GM18870 (cell line): ENCODE measurements around the gene LRIG2.
"Not testable (repeated sequence)": the region's sequence is repeated elsewhere in the genome, so short reads cannot be mapped to it uniquely, and the experiment has no call there.

ENCODE experiments used
- ATAC-seq: cut with Tn5 transposase; IDR thresholded peaks from one replicate; pipeline ENCODE4 v1.9.1; 2021; ENCODE audit warnings: moderate library complexity; ENCODE audit not compliant: unreplicated experiment

Gene LRIG2, protein sequence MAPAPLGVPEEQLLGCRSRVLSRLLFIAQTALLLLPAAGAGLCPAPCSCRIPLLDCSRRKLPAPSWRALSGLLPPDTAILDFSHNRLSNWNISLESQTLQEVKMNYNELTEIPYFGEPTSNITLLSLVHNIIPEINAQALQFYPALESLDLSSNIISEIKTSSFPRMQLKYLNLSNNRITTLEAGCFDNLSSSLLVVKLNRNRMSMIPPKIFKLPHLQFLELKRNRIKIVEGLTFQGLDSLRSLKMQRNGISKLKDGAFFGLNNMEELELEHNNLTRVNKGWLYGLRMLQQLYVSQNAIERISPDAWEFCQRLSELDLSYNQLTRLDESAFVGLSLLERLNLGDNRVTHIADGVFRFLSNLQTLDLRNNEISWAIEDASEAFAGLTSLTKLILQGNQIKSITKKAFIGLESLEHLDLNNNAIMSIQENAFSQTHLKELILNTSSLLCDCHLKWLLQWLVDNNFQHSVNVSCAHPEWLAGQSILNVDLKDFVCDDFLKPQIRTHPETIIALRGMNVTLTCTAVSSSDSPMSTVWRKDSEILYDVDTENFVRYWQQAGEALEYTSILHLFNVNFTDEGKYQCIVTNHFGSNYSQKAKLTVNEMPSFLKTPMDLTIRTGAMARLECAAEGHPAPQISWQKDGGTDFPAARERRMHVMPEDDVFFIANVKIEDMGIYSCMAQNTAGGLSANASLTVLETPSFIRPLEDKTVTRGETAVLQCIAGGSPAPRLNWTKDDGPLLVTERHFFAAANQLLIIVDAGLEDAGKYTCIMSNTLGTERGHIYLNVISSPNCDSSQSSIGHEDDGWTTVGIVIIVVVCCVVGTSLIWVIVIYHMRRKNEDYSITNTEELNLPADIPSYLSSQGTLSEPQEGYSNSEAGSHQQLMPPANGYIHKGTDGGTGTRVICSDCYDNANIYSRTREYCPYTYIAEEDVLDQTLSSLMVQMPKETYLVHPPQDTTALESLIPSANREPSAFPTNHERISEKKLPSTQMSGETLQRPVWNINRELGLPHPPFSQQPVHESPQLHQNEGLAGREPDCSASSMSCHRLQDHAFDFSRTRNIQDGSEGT

DNA sequence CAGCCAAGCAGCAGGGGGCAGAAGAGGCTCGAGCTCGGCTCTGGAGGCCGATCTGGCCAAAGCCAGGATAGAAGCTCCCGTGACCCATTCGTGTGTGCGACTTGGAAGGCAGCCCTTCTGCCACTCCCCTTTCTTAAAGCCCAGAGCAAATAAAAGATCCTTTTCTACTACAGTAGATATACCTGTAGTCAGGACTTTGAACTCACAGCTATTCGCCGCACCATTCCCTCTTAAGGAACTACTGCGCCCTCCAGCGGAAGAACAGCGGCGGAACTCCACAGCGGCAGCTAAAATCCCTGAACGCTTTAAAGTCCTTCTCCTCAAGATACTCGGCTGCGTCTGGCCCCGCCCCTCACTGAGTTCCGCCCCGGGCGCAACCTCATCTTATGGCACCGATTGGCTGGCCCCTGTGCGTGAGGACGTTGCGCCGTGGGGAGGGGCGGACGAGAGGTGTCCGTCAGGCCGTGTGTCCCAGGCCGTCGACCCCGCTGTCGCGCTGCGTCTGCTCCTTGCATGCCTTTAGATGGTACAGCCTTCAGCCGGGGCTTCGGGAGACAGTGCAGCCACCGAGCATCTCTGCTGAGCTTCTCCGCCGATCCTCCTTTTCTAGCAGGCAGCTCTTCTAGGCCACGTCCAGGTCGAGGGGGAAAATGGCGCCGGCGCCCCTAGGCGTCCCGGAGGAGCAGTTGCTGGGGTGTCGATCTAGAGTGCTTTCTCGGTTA lies at the start of gene LRIG2:
LRIG2 (plus strand) TSS at position 442 of the 722 bp plus-strand sequence; CDS start at position 651, 209 bp downstream.
- peak; percentile 92 for ATAC-seq

DNA sequence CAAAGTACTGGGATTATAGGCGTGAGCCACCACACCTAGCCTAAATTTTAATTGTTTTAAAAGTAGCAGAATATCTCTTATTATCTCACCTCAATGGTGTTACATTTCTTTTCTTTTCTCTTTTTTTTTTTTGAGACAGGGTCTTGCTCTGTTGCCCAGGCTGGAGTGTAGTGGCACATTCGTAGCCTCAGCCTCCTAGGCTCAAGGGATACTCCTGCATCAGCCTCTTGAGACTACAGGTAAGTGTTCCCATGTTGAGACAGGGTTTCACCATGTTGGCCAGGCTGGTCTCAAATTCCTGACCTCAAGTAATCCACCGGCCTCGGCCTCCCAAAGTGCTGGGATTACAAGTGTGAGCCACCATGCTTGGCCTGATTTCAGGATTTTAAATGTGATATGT lies 49.7 kb upstream of the LRIG2 start:
- ATAC-seq: not testable (repeated sequence)

DNA sequence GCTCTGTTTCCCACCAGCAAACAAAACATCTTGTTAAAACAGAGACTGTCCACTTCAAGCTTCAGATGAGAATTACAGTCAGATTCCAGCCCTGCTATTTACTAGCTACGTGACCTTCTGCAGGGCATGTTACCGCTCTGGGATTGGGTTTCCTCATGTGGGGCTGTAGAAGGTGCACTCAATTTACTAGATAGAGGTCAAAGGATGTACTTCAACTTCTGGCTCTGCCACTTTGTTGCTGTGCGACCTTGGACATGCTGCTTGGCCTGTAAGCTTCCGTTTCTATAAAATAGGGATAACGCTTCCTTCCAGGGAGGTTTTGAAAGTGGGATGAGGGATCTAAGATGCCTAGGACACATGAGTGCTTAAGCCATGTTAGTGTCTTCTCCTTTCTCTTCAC lies 46.0 kb upstream of the LRIG2 start:
- ATAC-seq: no peak

DNA sequence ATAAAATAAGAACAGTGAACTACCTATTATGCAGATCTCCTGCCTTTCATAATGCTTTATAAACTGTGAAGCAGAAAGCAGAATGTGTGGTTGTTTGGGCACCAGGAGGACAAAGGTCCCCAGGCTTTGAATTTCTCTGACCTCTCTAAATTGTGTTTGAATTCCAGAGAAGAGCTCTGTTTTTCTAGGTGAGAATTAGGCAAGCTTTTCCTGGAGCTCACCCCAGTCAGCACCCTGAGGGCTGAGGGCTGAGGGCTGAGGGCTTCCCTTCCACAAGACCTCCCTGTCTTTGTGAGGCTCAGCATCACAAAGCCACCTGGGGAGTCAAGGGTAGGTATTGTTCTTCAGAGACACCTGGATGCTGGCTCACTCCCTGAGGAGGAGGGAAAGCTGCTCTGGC lies 45.5 kb upstream of the LRIG2 start:
- no peak for ATAC-seq

DNA sequence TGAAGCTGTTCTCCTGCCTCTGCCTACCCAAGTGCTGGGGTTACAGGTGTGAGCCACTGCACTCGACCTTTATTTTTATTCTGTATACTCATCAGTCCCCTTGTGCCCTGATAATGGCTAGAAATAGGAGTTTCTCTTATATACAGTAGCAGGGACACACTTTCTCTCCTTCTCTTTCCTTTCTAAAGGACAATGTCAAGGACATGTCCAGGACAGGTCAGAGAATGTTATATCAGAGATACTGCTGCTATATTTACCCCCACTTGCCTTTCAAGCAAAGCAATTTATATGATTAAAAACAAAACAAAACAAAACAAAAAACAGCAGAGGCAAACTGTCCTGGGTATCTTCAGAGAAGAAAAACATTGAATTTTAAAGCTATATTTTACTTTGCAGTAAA lies 43.2 kb upstream of the LRIG2 start:
- no peak for ATAC-seq

DNA sequence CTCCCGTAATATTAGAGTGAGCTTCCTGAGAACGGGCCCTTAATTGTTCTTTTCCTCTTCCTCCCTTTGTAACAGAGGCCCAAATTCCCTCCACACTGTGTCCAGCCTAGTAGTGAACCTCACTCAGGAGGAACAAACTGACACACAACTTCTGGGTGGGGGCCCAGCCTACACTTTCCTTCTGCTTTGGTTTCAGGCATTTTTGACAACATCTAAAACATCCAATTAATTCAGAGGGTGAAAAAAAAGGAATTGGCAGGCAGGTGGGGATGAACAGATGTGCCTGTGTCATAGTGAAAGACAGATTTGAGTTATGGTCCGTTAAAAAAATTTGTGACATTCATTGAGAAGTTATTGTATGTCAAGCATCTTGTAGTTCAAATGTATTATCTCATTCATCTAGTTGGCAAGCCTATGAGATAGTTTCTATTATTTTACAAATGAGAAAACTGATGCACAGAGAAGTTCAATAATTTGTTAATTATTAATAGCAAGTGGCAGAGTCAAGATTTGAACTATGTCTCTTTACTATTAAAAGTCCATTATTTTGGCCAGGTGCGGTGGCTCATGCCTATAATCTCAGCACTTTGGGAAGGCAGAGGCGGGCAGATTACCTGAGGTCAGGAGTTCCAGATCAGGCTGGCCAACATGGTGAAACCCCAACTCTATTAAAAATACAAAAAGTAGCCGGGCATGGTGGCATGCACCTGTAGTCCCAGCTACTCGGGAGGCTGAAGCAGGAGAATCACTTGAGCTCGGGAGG lies 41.6 kb upstream of the LRIG2 start:
- peak; percentile 83 for ATAC-seq

DNA sequence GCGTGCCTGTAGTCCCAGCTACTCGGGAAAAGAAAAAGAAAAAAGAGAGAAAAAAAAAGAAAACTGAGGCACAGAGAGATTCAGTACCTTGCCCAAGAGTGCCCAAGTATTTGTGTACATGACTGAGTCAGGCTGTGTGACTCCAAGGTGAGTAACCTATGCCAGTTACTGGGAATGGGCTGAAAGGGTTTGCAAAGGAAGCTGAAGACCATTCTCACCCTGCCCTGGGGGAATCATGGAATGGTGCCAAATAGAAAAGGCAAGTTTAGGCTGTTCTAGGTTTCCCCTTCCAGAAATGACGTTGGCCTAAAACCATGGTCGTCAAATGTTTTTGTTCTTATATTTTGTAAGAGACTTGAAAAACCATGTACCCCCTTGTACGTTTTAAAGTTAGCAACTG lies 37.9 kb upstream of the LRIG2 start:
- no peak for ATAC-seq

DNA sequence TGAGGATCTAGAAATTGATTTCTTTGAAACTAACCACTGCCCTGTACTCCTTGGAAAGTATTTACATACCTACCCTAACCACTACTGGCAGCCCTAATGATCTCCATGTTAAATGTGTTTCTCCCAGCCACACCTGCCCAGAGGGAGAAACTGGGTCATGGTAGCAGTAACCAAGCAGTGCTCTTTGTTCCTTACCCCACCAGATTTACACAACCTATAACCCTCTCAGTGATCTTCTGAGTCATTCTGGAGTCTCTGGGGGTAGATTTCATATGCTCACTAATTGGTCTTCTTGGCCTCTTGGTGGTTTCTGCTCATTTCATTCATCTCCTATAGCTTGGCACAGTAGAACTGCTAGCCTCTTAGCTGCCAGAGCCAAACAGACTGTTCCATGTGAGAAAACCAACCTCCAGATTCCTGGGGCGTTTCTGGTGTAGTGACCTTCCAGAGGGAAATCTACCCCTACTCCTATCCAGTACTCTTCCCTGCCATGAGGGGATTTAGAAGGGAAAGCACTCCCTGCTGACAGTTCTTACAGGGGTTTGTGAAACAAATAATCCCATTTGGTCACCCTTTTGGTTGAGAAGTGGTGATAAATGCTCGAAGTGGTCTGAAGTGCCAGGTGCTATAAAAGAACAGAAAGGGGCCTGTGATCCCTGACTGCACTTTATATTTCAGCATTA lies 36.2 kb upstream of the LRIG2 start:
- no peak for ATAC-seq

DNA sequence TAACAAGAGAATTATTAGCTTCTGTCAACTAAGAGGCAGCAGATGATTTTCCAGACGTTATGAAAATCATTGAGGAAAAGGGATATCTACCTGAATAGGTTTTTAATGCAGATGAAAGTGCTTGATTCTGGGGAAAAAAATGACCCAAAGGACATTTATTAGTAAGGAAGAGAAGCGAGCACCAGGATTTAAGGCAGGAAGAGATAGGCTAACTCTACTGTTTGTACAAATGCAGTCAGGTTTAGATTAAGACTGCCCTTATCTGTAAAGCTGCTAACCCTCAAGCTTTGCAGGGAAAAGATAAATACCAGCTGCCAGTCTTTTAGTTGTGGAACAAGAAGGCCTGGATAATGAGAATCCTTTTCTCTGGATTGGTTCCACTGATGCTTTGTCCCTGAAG lies 33.0 kb upstream of the LRIG2 start:
- no peak for ATAC-seq

DNA sequence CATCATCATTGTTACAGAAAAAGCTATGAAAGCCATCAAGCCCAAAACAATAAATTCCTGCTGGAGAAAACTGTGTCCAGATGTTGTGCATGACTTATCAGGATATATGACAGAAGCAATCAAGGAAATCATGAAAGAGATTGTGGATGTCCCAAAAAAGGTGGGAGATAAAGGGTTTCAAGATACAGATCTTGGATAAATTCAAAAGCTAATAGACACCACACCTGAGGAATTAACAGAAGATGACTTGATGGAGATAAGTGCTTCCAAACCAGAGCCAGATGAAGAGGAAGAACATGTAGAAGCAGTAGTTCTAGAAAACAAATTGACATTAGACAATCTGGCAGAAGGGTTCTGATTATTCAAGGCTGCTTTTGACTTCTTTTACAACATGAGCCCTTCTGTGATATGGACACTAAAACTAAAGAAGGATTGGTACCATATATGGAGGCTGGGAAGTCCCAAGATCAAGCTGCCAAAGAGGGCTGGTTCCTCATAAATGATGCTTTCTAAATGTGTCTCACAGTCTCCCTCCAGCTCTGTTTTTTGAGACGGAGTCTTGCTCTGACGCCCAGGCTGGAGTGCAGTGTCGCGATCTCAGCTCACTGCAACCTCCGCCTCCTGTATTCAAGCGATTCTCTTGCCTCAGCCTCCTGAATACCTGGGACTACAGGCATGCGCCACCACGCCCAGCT lies 32.1 kb upstream of the LRIG2 start:
- ATAC-seq: no peak

DNA sequence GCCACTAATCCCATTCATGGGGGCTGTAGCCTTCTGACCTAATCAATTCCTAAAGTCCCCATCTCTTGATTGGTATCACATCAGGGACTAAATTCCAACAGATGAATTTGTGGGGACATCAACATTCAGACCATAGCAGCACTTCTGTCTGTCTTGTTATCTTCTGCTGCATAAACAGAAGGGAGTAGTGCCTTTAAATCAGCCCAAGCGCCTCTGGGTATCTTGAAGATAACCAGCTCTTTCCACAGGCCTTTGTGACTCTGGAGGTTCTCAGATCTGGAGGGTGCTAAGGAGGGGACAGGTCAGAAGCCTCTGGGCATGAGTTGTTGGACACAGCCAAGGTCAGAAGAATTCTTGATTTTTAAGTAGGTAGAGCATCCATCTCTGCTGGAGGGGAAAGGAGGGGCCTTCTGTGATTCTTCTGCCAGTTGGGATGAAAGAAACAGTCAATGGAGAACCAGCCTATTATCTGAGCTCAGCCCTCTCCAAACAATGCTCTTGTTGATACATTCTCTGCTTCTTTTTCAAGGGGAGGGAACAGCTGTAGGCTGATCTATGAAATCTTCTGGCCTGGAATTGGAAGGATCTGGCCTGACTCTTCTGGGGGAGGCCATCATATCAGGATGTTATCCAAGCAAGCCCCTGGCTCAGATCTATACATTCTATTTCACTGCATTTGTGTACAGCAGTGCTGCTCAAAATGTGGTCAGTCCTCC lies 31.3 kb upstream of the LRIG2 start:
- no peak for ATAC-seq

DNA sequence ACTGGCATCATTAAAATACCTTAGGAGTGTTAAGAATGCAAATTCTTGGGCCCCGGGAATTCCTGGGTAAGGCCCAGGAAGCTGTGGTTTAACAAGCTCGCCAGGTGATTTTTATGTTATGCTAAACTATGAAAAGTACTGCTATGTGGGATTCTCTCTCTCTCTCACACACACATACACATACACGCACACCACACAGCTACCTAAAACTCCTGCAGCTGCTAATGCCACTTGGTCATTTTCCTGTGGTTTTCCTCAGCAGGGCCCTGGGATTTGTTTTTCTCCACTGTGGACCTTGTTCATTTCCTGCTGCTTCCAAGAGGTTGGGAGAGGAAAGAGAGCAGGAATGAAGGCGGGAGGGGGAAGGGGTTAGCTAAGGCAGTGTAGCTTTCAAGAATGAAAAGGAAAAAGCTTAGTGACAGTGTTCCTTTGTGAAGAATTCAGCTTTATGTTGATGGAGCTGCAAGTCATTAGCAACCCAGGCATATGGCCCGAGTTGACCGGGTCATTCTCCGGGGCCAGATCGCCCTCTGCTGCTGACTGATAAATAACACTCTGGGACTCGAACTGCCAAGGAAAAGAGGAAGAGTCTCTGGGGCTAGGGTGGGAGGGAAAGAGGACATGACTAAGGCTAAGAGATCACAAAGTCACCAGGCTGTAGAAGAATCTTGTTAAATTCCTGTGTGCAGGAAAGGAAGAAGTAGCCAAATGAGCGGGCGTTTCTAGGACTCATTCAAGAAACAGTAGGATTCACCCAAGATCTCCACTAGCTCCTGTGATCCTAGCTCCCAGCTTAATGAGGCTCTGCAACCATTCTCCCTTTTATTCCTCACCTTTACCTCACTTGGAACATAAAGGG lies 30.5 kb upstream of the LRIG2 start:
- no peak for ATAC-seq

DNA sequence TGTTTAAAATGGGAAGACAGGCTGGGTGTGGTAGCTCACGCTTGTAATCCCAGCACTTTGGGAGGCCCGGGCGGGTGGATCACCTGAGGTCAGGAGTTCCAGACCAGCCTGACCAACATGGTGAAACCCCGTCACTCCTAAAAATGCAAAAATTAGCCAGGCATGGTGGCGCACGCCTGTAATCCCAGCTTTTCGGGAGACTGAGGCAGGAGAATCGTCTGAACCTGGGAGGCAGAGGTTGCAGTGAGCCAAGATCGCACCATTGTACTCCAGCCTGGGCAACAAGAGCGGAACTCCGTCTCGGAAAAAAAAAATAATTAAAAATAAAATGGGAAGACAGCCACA lies 29.9 kb upstream of the LRIG2 start:
- ATAC-seq: not testable (repeated sequence)

DNA sequence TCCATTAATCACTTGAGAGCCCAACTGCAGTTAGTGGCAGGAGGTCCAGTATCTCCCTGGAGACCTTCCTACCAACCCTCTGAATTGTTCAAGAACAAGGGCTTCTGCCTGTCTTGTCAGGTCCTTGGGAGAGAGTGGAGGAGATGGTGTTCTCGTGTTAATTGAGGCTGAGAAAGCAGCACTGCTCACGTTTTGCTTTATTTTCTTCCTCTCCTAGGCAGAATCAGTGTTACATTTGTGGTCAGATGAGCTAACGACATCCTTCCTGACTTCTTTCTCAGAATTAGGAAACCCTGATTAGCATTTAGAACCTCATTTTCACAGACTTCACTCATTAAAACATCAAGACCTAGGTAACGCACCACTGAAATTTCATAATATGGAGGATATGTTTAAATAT lies 26.4 kb upstream of the LRIG2 start:
- ATAC-seq: no peak

DNA sequence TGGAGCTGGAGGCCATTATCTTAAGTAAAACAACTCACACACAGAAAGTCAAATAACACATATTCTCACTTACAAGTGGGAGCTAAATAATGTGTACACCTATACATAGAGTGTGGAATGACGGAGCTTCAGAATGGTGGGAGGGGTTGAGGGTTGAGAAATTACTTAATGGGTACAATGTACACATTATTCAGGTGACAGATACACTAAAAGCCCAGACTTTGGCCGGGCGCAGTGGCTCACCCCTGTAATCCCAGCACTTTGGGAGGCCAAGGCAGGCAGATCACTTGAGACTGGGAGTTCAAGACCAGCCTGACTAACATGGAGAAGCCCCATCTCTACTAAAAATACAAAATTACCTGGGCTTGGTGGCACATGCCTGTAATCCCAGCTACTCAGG lies 24.9 kb upstream of the LRIG2 start:
- no peak for ATAC-seq

DNA sequence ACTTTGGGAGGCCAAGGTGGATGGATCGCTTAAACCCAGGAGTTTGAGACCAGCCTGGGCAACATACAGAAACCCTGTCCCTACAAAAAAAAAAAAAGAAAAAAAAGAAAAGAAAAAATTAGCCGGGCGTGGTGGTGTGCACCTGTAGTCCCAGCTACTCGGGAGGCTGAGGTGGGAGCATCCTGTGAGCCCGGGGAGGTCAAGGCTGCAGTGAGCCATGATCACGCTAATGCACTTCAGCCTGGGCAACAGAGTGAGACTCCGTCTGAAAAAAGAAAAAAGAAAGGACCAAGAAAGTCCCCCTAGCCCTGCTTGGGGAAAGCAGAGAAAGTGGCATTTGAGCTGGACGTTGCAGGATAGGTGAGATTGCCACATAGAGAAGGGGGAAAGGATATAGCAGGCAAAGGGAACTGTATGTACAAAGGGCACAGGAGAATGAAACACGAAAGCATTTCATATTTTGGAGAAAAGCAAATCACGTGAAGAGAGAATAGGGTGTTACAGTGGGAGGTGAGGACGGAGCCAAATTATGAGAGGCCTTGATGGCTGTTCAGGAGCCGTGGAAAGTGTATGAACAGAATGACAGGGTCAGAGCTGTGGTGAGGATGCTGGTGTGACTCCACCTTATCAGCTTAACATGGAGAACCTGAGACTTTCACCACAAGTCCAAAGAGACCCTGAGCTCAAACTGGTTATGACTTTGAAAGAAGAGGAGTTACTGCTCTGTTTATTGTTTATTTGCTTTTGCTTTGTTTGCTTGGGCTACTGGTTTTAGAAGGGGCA lies 19.5 kb upstream of the LRIG2 start:
- ATAC-seq: no peak

DNA sequence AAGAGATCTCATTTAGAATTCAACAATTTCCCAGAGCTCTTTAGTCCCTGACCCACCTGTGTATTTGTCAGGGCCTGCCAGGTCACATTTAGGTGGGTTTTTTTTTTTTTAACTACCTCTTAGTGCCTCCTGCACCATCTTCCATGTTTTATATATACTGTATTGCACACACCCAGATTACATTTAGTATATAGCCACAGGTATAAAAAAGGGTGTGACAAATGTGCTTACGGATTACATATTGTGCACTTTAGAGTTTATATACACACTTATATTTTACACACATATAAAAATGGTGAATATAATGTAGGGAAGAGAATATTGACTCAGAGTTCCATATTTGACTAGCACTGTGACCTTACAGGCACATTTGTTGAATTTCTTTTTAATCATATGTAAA lies 17.4 kb upstream of the LRIG2 start:
- ATAC-seq: no peak
